Stimulated activated CD8-positive, alpha-beta memory T cell treated with anti-CD3 and anti-CD28 coated beads, Interleukin-7, amount 100 ng/mL, for 1 hour (primary cell): ENCODE results near the gene ADAMTS9.

Experiments
- DNase-seq, 2 donors: peaks; one replicate each; pipeline ENCODE4 v3.0.0-alpha.2; 2020; ENCODE audit warnings: low read depth in 2 of 2

Gene ADAMTS9

DNA sequence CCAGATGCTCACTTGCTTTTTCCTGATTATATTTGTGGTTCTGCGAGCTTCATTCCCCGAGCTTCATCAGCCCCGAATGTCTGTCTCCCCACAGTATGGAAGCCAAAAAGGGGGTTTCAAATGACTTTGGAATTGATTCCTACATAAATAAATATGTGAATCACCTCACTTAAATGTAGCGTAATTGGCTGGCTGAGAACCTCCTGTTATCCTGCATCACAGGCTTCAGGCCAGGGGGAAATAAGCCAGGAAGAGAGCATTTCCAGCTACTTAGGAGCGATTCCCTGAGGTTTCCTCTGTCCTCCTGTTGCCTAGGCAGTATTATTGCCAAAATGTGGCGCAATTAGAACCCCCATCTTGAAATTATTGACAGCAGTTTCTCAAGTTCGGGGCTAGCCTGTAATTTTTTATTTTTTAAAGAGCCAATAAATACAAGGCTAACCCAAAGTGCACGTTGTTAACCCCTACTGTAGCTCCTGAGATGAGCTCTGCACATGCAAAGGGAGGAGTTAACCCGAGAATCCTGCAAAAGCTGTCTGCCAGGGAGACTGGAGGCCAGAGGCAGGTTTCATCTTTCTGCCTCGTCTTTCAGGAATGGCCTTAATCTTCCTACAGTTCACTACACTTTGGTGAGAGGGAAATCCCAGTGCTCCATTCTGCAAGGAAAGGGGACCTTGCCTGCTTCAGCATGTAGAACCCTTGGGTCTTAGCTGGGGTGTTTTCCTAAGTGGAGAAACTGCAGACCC is 148.2 kb downstream of the ADAMTS9 start:
- no peak for DNase-seq

DNA sequence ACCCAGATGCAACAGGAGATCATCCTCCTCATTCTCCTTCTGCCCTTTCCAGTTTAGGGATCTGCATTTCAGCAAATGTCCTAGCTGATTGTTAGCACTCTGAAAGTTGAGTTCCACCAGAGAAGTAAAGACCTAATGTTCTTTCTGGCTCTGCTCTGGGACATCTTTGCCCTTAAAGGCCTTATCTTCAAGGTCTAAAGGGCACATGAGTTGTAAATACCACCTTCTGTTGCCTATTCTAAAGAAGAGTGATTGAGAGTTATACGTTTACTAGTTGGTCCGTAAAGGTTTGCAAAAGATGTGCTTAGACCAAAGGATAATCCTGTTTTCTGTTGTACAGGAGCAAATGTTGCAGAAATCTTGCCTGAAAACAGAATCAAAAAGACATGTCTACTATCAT is 151.6 kb downstream of the ADAMTS9 start:
- DNase-seq, result no peak

DNA sequence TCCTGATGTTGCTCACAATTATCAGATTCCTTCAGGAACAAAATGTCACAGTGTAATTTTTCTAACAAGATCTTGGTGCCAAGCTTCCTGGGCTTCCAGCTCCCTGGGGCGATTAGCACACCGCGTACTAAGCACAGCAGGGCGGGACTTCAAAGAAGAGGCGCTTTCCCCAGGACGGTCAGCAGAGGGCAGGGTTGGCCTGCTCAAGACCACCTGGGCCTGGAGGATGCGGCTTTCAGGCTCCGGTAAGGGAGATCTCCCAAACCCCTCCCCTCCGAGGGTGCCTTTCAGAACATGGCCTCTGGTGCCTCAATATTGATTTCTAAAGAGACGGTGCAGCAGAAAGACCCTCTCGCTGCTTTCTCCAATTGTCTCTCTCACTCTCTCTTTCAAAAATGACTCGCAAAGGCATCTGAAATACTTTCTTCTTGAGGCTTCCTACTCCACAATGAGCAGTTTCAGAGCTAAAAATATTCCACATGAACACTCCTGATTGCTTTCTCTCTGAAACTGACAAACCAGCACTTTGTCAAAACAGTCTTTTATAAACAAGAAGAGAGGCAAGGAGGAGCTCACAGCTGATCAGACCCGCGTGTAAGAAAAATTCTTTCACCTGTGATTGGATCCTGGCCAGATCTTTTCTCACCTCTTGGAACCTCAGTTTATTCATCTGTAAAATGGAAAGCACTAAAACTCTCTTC is 154.0 kb downstream of the ADAMTS9 start:
- DNase-seq, result no peak

DNA sequence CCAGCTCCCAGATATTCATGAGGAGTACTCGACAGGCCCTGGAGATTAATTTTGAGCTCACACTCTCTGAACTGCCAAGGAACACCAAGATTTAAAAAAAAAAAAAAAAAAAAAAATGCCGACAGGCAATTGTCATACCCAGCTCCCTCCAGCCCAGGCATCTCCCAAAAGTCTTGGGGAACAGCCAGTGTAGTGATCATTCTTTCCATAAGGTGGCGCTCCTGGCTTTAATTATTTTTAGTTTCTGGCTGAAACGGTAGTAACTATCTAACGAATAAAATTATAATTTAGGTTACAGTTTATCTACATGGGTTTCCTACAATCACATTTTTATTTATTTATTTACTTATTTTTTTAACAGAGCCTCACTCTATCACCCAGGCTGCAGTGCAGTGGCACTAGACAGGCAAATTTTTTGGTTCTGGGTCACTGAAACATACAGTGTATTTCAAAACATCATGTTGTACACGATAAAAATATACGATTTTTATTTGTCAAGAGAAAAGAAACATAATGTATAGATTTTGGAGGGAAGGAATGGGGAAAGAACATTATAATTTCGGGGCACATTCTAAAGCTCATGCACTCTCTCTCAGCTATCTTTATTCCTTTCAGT is 157.3 kb downstream of the ADAMTS9 start:
- no peak for DNase-seq

DNA sequence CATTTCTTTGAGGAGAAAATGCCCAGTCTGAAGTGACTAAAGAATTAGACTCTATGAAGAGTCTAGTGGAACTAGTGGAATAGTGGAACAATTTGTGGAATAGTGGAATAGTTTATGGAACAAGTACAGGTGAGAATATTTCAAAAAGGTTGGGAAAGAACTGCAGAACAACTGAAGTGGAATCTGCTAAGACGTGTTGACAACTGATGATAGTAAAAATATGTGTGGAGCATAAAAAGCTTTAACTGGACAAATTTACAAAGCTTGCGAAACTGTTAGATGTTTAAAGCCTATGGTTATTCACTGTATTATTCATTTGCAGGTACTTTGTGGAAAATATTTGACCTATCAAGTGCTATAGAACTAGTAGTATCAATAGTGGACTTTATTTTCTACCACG is 164.5 kb downstream of the ADAMTS9 start:
- DNase-seq, result no peak

DNA sequence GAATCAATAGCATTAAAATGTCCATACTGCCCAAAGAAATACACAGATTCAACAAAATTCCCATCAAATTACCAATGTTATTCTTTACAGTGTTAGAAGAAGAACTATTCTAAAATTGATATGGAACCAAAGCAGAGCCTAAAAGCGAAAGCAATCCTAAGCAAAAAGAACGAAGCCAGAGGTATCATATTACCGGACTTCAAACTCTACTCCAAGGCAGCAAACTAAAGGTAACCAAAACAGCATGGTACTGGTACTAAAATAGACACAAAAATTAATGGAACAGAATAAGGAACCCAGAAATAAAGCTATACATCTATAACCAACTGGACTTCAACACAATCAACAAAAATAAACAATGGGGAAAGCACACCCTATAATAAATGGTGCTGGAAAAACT is 167.5 kb downstream of the ADAMTS9 start:
- no peak for DNase-seq

DNA sequence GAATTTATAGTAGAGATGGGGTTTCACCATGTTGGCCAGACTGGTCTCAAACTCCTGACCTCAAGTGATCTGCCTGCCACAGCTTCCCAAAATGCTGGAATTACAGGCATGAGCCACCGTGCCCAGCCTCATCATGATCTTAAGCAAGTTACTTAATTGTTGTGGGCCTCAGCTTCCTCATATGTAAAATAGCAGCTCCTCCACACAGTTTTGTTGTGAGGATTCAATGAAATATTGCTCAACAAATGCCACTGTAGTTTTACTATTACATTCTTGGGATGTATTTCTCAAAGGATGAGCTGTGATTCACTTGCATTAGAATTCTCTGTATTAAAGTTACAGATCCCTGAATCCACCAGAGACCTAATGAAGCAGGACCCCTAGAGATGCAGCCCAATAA is 168.8 kb downstream of the ADAMTS9 start:
- no peak for DNase-seq

DNA sequence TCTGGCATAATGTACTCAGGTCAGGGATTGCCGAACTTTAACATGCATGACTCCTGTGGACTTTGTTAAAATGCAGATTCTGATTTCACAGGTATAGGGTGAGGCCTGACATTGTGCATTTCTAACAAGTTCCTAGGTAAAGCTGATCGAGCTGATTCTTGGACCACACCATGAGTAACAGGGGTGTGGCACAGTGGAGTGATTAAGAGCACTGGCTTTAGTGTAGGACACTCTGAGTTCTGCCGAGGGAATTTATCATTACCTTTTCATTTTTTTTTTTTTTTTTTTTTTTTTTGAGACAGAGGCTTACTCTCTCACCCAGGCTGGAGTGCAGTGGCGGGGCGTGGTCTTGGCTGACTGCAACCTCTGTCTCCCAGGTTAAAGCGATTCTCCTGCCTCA is 169.3 kb downstream of the ADAMTS9 start:
- DNase-seq, result no peak

DNA sequence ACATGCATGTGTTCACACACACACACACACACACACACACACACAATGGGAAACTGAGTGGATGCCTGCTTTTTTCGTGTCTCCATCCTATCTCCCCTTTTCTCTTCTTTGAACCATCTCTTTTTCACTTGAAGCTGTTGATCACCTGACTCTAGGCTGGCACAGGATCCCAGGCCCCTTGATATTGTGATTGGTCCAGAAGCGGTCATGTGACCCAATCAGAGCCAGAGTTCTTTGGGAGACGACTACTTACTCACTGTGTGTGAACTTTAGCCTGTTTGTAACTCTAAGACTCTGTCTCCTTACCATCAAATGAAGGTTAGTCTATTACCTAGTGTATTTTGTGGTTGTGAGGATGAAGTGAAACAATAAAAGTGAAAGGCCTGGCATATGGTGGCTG is 172.9 kb downstream of the ADAMTS9 start:
- no peak for DNase-seq

DNA sequence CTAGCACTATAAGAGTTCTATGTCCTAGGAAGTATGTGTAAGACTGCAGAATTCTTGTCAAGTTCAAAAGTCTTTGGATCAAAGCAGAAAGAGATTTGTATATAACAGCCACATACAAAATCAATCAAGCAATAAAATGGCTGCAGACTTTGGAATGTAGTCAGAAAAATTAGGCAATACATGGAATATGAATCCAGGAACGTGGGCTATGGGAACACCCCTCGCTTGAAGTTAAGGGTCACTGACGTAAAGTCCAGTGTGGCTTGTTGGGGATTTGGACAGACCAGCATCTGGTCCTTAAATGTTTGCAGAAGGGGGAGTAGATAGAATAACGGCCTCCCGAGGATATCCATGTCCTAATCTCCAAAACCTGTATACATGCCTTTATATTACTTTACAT is 178.6 kb downstream of the ADAMTS9 start:
- no peak for DNase-seq

DNA sequence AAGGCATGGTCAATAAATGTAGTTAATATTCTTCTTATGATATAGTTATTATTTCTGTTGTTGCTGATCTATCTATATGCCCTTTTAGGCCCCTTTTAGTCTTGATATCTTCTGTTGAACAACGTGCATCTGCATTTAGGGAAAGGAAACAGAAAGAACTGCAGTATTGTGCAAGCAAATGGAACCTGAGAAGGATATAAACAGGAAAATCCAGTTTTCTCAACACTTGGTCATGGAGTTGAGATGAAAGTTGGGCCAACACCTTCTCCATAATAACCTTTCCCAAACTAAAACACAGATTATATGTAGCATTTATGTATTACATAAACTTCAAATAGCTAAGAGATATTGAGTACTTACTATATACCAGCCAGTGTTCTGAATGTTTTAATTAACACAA is 179.7 kb downstream of the ADAMTS9 start:
- DNase-seq, result no peak

DNA sequence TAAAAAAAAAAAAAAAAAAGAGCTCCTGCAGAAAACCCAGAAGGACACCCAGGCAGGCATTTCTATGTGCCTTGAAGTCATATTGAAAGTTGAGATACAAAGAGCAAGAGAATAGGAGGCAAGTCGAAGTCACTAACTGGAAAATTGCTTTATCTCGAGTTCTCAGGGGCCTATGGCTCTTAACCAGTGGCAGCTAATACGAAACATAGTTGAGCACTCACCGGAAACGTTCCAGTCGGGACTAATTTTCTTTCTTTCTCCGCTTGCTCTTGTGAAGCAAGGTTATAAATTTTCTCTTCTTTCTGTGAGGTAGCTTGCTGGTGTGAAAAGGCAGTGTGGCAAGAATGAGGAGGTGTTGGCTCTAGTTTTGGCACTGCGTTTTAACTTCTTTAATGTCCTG is 181.5 kb downstream of the ADAMTS9 start:
- no peak for DNase-seq

DNA sequence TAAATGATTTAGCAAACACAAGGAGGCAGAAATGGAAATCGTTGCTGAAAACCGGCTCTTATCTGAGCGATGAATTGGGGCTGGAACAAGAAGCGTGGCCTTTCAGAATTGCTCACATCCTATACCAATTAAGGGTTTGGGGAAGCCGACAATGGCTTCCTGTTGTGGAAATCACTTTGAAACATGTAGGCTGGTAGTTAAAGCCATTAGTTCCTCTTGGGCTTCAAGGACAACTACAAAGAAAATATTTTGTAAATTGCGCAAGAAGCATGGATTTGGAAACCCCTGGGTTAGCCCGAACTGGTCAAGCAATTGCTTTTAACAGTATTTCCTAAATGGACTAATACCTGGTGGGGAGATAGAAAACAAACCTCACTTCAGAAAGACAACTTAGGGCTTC is 182.4 kb downstream of the ADAMTS9 start:
- DNase-seq, result no peak

DNA sequence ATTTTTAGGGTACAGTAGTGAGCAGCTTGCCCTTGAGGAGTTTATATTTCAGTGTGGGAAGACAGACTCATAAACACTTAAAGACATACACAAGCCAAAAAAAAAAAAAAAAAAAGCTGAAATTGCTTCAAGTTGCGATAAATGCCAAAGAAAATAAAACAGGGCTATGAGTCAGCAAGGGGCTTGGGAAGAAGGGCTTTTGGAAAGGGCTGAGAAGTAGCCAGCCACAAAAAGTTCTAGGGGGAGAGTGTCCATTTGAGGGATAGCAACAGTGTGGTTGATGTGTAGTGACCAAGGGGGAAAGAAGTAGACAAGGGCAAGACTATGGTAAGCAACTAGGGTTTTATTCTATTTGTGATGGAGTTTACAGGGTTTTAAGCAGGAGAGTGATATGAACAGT is 185.5 kb downstream of the ADAMTS9 start:
- no peak for DNase-seq

DNA sequence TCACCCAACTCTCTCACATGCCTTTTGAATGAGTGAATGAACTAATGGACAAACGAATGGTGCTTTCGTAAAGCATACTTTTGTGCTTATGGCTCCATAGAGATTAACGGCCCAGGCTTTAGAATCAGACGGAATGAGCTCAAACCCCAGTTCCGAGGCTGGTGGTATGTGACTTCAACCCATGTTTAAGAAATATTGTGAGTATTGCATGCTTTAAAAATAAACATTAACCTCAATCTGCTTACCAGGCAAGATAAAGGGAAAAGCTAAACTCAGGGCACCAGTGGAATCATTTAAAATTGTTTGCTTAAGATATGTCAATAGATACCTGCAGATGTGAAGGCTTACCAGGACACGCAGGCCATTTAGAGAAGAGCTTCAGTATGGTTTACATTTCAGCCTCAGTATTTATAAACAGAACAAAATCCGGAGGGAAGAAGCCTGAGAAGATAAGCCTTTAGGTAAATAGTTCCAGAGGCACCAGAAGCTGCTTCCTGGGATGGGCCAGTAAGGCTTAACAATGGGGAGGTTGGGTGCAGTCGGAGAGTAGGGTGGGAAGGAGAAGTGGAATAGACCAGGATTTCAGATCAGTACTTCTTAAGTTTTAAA is 186.4 kb downstream of the ADAMTS9 start:
- no peak for DNase-seq

DNA sequence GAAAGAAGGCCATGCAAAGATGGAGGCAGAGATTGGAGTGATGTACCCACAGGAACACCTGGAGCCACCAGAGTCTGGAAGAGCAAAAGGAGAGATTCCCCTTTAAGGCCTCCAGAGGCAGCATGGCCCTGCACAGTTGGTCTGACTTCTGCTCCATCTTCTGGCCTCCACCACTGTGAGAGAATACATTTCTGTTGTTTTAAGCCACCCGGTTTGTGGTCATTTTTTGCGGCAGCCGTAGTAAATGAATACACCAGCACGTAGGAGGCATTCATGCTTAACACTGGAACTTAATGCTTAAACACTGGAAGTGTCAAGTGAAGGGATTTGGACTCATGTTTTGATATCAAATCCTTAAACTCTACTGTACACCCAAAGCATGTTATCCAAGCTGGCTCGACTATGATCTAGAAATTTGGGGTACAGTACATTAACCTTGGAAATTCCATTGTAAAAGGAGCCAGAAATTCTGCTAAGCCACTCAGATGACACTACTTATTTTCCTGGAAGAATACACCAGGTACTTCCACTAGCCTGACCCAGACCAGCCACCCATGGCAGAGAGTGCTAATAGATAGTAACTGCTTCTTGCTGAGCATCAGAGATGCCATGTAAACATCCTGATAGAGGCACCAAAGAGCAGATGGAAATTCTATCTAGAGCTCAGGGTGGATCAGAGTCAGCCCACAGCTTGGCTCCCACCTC is 190.9 kb downstream of the ADAMTS9 start:
- no peak for DNase-seq

DNA sequence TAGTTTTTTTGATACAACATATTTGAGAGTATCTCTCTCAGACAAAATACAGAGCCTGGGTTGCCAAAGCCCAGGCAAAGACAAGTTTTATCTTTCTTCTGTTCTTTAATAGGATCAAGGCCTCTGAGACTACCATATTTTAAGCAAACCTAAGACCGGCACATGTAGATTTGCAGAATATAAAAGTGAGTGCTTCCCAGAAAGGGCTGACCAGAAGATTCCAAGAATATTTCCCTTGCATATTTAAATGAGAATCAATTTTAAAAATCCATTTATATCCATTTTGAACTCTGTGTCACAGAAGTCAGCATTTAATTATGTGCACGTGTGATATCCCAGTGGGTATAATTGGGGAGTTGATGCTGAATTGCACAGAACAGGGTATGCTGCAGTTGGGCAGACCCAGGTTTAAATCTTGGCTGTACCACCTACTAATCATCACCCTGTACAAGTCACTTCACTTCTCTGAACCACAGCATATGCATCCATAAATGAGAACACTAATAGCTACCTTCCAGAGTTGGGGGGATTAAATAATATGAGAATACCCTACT is 191.9 kb downstream of the ADAMTS9 start:
- DNase-seq, result no peak

DNA sequence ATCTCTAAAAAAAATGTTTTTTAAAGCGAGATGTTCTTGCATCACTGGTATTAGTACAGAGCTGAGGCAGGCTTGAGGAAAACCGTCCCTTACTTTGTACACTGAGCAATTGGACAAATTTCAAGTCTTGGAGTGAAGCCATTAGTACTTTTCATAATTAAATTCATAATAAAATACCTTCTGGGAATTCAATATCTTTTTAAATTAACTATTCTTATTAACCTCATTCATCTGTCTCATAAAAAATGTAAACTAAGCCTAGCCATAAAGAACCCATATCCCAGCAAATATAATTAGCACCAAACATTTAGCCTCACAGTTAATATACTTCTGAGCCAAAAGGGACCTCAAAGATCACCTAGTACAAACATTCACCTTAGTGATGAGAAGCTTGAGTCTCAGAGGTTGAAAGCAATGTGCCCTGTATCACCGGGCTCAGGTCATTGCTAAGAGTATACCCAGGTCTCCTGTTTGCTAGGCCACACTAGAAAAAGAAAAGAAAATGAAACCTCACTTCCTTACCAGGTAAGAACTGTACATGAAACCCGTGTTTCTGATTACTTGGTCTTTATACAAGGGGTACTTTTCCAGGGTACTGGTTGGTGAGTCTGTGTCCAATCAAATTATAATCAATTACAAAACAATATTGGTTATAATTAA is 192.5 kb downstream of the ADAMTS9 start:
- DNase-seq, result no peak

DNA sequence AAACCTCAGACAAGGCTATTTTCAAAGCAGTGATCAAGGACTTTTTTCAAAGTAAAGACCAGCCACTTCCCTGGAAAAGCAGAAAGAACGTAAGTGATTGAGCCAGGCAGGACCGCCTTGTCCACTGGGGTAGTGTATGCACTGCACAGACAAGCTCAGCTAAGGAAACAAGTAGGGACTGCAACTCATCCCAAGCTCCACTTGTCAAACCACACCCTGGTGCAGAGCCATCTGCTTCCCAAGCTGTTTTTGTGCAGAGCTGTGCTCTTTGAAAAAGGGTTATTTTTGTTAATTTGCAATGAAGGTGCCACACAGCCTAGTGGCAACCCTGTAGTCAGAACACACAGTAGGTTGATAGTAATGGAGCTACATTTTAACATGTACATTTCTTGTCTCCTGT is 193.3 kb downstream of the ADAMTS9 start:
- DNase-seq, result no peak

DNA sequence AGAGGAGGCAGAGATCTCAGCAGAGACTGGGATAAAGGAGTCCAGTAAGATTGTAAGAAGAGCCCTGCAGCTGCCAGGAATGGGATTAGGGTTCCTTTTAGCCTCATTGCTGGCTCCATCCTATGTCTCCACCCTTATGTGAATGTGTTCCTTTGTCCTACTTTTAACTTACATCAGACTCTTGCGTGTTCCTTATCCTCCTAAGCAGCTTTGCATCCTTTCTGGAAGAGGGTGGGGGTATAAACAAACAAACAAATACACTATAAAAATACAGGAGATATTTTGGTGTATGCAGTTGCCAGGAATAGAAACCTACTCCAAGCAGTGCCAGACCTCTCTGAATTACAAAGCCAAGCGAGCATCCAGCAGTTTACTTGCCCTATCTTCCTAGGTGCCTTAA is 194.7 kb downstream of the ADAMTS9 start:
- DNase-seq, result no peak

DNA sequence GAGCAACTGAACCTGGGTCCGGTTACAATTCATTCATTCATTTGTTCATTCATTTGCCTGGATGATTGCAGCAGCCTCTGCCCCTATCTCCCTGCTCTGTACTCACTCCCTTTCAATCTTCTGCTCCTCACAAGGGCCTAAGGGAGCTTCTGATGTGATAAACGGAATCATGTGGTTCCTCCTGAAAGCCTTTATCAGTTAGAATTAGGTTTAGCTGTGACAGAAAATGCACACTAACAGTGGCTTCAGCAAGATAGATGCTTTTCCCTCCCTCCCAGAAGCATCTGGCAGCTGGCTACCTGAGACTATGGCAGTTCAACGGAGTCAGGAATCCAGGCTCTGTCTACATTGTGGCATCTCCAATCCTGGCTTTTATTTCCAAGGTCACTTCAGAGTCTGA is 196.0 kb downstream of the ADAMTS9 start:
- DNase-seq, result no peak
